Mesendoderm (in vitro differentiated cells): ENCODE results near the gene ADAMTSL2.

Source experiments
- DNase-seq: peaks from one replicate; pipeline ENCODE4 v3.0.0; 2013
- H2AK5ac ChIP-seq: 2 replicates; pipeline ENCODE4 v1.6.1; 2013; ENCODE audit warnings: low read length, inconsistent platforms
- H2BK120ac ChIP-seq: 2 replicates; pipeline ENCODE4 v1.6.1; 2013; ENCODE audit warnings: low read depth, mild to moderate bottlenecking, low read length, moderate library complexity, mixed read lengths
- H2BK15ac ChIP-seq: replicated peaks from 2 replicates; pipeline ENCODE4 v1.6.1; 2013; ENCODE audit warnings: low read depth, mild to moderate bottlenecking, moderate library complexity
- H2BK5ac ChIP-seq: 2 replicates; pipeline ENCODE4 v1.6.1; 2013; ENCODE audit warnings: low read length, inconsistent platforms
- H3K18ac ChIP-seq: 2 replicates; pipeline ENCODE4 v1.6.1; 2013; ENCODE audit warnings: mild to moderate bottlenecking, low read length, mixed read lengths
- H3K23ac ChIP-seq: one replicate; pipeline ENCODE4 v1.6.1; 2013; ENCODE audit warnings: low read length
- H3K27ac ChIP-seq: 2 replicates; pipeline ENCODE4 v1.5.1; 2013; ENCODE audit warnings: low read depth, mild to moderate bottlenecking, inconsistent platforms, low read length, moderate library complexity
- H3K27me3 ChIP-seq: 2 replicates; pipeline ENCODE4 v1.6.1; 2013; ENCODE audit warnings: low read length, control low read depth, mild to moderate bottlenecking, inconsistent platforms; ENCODE audit not compliant: insufficient read depth, poor library complexity
- H3K36me3 ChIP-seq: 2 replicates; pipeline ENCODE4 v1.6.1; 2013; ENCODE audit warnings: low read length, inconsistent platforms; ENCODE audit not compliant: control insufficient read depth, insufficient read depth
- H3K4ac ChIP-seq: one replicate; pipeline ENCODE4 v1.6.1; 2013; ENCODE audit warnings: low read depth, mild to moderate bottlenecking, low read length, moderate library complexity
- H3K4me1 ChIP-seq: 2 replicates; pipeline ENCODE4 v1.6.1; 2013; ENCODE audit warnings: low read depth, low read length, inconsistent platforms; ENCODE audit not compliant: control insufficient read depth
- H3K4me2 ChIP-seq: 2 replicates; pipeline ENCODE4 v1.6.1; 2013; ENCODE audit warnings: low read length
- H3K4me3 ChIP-seq: 2 replicates; pipeline ENCODE4 v1.5.1; 2013; ENCODE audit warnings: mild to moderate bottlenecking, low read length
- H3K56ac ChIP-seq: one replicate; pipeline ENCODE4 v1.6.1; 2013; ENCODE audit warnings: low read length
- H3K79me1 ChIP-seq: 2 replicates; pipeline ENCODE4 v1.6.1; 2013; ENCODE audit warnings: low read length, inconsistent platforms
- H3K79me2 ChIP-seq: 2 replicates; pipeline ENCODE4 v1.6.1; 2013; ENCODE audit warnings: mild to moderate bottlenecking, low read length; ENCODE audit not compliant: control insufficient read depth, insufficient read depth
- H3K9ac ChIP-seq: 2 replicates; pipeline ENCODE4 v1.6.1; 2013; ENCODE audit warnings: low read length, inconsistent platforms
- H4K5ac ChIP-seq: one replicate; pipeline ENCODE4 v1.6.1; 2013; ENCODE audit warnings: low read length
- H4K8ac ChIP-seq: one replicate; pipeline ENCODE4 v1.6.1; 2013; ENCODE audit warnings: low read depth, mild to moderate bottlenecking, control low read depth, low read length, moderate library complexity
- WGBS: extraction: QIAGEN DNeasy Blood & Tissue Kit; methylation state at CpG from one replicate; pipeline ENCODE4 v1.1.7; 2013; ENCODE audit warnings: low lambda C conversion rate, missing lambda C conversion rate; ENCODE audit not compliant: insufficient coverage; ENCODE audit errors: extremely low coverage; 5-methylcytosine and 5-hydroxymethylcytosine counted together

ADAMTSL2 gene

GRCh38 chr9:133566382-133566781, 31.9 kb downstream of the ADAMTSL2 start:
- Histone ChIP-seq H3K36me3 (no peaks in the 10 kb centered on the region), H2BK15ac (no peak overlapping the region), H3K79me2 (no peaks in the 10 kb centered on the region), H3K27me3 (no peaks in the 10 kb centered on the region), H3K56ac (no peak overlapping the region), H2AK5ac (no peak overlapping the region), H3K23ac (no peak overlapping the region), H3K18ac (no peak overlapping the region), H3K4me2 (no peak overlapping the region), H2BK5ac (no peak overlapping the region), H3K9ac (no peak overlapping the region), H3K4ac (no peak overlapping the region), H3K4me1 (no peaks in the 10 kb centered on the region), H2BK120ac (no peak overlapping the region), H3K4me3 (no peak overlapping the region), H4K5ac (no peak overlapping the region), H3K79me1 (no peaks in the 10 kb centered on the region), H3K27ac (no peak overlapping the region), H4K8ac (no peak overlapping the region)
- no CpG with 5 or more reads among the region's 14 CpGs for WGBS
- no peak for DNase-seq

- H3K56ac ChIP-seq: no peak overlapping the region
- H3K4me2 ChIP-seq: no peak overlapping the region
- no CpG with 5 or more reads among the region's 17 CpGs for WGBS
- H2BK5ac ChIP-seq: no peak overlapping the region
- no peak overlapping the region for H3K4ac ChIP-seq
- H4K8ac ChIP-seq: no peak overlapping the region
- no peaks in the 10 kb centered on the region for H3K79me1 ChIP-seq
- H3K9ac ChIP-seq: no peak overlapping the region
- no peak overlapping the region for H3K4me3 ChIP-seq
- no peak overlapping the region for H3K23ac ChIP-seq
- no peak overlapping the region for H2BK15ac ChIP-seq
- no peaks in the 10 kb centered on the region for H3K79me2 ChIP-seq
- no peak overlapping the region for H3K27ac ChIP-seq
- no peak overlapping the region for H2AK5ac ChIP-seq
- H3K4me1 ChIP-seq: no peaks in the 10 kb centered on the region
- H2BK120ac ChIP-seq: no peak overlapping the region
- no peak overlapping the region for H4K5ac ChIP-seq
- H3K36me3 ChIP-seq: no peaks in the 10 kb centered on the region
- no peak for DNase-seq
- no peaks in the 10 kb centered on the region for H3K27me3 ChIP-seq
- H3K18ac ChIP-seq: no peak overlapping the region
Measured at GRCh38 chr9:133566817-133567216, 32.3 kb downstream of the ADAMTSL2 start.

- no peaks in the 10 kb centered on the region for H3K36me3 ChIP-seq
- H3K79me2 ChIP-seq: no peaks in the 10 kb centered on the region
- DNase-seq: no peak
- H2BK120ac ChIP-seq: no peak overlapping the region
- no peak overlapping the region for H3K4ac ChIP-seq
- no peak overlapping the region for H2AK5ac ChIP-seq
- no peak overlapping the region for H3K9ac ChIP-seq
- no peak overlapping the region for H2BK15ac ChIP-seq
- H3K18ac ChIP-seq: no peak overlapping the region
- H2BK5ac ChIP-seq: no peak overlapping the region
- no peak overlapping the region for H3K4me3 ChIP-seq
- no peaks in the 10 kb centered on the region for H3K27me3 ChIP-seq
- H3K79me1 ChIP-seq: no peaks in the 10 kb centered on the region
- no peak overlapping the region for H3K4me2 ChIP-seq
- H3K23ac ChIP-seq: no peak overlapping the region
- H3K27ac ChIP-seq: no peak overlapping the region
- H3K4me1 ChIP-seq: no peaks in the 10 kb centered on the region
- no CpG with 5 or more reads among the region's 33 CpGs for WGBS
- no peak overlapping the region for H4K5ac ChIP-seq
- H3K56ac ChIP-seq: no peak overlapping the region
- H4K8ac ChIP-seq: no peak overlapping the region
Measured at GRCh38 chr9:133568186-133568585, 33.7 kb downstream of the ADAMTSL2 start.

GRCh38 chr9:133569121-133569785, 34.7 kb downstream of the ADAMTSL2 start:
- Histone ChIP-seq H3K56ac (no peak overlapping the region), H3K4ac (no peak overlapping the region), H3K79me1 (no peaks in the 10 kb centered on the region), H3K36me3 (no peaks in the 10 kb centered on the region), H2AK5ac (no peak overlapping the region), H3K9ac (no peak overlapping the region), H4K5ac (no peak overlapping the region), H3K4me3 (no peak overlapping the region), H2BK120ac (no peak overlapping the region), H3K4me1 (no peaks in the 10 kb centered on the region), H4K8ac (no peak overlapping the region), H3K4me2 (no peak overlapping the region), H2BK5ac (no peak overlapping the region), H3K79me2 (no peaks in the 10 kb centered on the region), H3K23ac (no peak overlapping the region), H3K27ac (no peak overlapping the region), H3K27me3 (no peaks in the 10 kb centered on the region), H3K18ac (no peak overlapping the region), H2BK15ac (no peak overlapping the region)
- no peak for DNase-seq
- no CpG with 5 or more reads among the region's 14 CpGs for WGBS

GRCh38 chr9:133569891-133570690, 35.6 kb downstream of the ADAMTSL2 start:
- no CpG with 5 or more reads among the region's 36 CpGs for WGBS

More at GRCh38 chr9:133569891-133570690, 35.6 kb downstream of the ADAMTSL2 start:
- H3K79me2 ChIP-seq: no peaks in the 10 kb centered on the region
- H3K36me3 ChIP-seq: no peaks in the 10 kb centered on the region
- no peaks in the 10 kb centered on the region for H3K27me3 ChIP-seq
- no peak overlapping the region for H3K18ac ChIP-seq
- no peak overlapping the region for H3K9ac ChIP-seq
- no peak overlapping the region for H4K5ac ChIP-seq
- H3K4ac ChIP-seq: no peak overlapping the region
- H3K4me3 ChIP-seq: no peak overlapping the region
- peak overlapping the region; percentile 15 for H3K56ac ChIP-seq
- no peak overlapping the region for H2BK5ac ChIP-seq
- no peak overlapping the region for H4K8ac ChIP-seq
- H3K27ac ChIP-seq: no peak overlapping the region
- H3K4me1 ChIP-seq: no peaks in the 10 kb centered on the region
- no peak overlapping the region for H3K4me2 ChIP-seq
- no peak overlapping the region for H2AK5ac ChIP-seq
- peak; percentile 79 for DNase-seq
- no peak overlapping the region for H2BK15ac ChIP-seq
- H3K79me1 ChIP-seq: no peaks in the 10 kb centered on the region
- no peak overlapping the region for H3K23ac ChIP-seq
- H2BK120ac ChIP-seq: no peak overlapping the region
